ENCODE results near the gene UBE2D2.

- TF ChIP-seq CTCF (IDR thresholded peaks at IDR 0.05) (no peak), POLR2A (IDR thresholded peaks at IDR 0.05) (no peak)
Measured at GRCh38 chr5:139549162-139549894, 11.8 kb upstream of the UBE2D2 start.

All from testis (tissue), 2 donors.